GM19099 (cell line): ENCODE measurements around the gene TMEM19.

Experiments used
- POLR2A ChIP-seq: IDR thresholded peaks from 3 replicates; pipeline ENCODE4 v1.6.1; 2011; ENCODE audit warnings: low read depth; ENCODE audit not compliant: insufficient read length; ENCODE audit errors: extremely low read depth

TMEM19 gene

GRCh38 chr12:71727958-71728357, 42.1 kb downstream of the TMEM19 start:
- no peak for TF ChIP-seq POLR2A

DNA sequence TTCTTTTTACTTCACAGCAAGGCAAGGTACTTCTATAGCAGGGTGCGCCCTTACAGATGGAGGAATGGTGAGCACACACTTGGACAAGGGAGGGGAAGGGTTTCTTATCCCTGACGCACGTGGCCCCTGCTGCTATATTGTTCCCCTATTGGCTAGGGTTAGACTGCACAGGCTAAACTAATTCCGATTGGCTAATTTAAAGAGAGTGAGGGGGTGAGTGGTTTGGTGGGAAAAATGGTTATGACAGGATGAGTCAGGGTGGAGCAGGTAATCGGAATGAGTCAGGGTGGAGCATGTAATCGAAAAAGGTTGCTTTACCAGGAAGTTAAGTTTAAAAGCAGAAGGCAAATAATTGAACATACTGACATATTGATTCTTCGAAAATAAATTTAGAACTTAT, 45.1 kb downstream of the TMEM19 start:
- no peak for TF ChIP-seq POLR2A

- no peak for TF ChIP-seq POLR2A
These were observed 45.8 kb downstream of the TMEM19 start for GRCh38 chr12:71731439-71732356.

- no peak for TF ChIP-seq POLR2A
These were observed 46.5 kb downstream of the TMEM19 start for GRCh38 chr12:71732357-71732712.

DNA sequence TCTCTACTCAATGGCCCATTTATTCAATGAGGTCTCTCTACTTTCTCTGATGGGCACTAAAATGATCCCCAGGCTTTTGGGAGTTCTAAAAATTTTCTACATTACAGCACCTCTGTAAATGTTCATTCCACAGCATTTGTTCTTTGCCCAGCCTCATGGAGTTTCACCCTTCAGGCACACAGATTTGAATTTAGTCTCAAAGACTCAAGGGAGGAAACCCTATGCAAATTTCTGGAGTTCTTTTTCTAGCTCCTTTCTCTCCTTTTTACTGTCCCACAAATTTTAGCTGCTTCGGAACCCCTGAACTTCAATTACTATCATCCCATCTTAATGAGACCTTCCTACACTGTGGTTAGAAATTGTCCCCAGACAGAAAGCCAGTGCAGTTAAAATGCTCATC, 51.3 kb downstream of the TMEM19 start:
- TF ChIP-seq POLR2A = no peak

DNA sequence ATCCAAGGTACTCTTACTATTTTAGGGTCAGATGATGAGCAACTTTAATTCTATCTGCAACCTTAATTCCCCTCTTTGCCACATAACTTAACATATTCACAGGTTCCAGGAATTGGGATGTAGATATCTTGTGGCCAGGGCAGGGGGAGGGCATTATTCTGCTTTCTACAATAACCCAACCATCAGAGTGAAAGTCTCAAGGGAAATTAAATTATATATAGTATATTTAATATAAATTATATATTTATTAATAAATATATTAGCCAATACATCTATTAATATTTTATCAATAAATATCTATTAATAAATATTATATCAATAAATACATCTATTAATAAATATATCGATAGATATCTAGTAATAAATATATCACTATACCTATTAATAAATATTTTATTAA, 57.1 kb downstream of the TMEM19 start:
- TF ChIP-seq POLR2A = no peak

GRCh38 chr12:71744522-71745300, 58.8 kb downstream of the TMEM19 start:
- no peak for TF ChIP-seq POLR2A

- TF ChIP-seq POLR2A = no peak
These were observed 61.2 kb downstream of the TMEM19 start for GRCh38 chr12:71746974-71747611.

DNA sequence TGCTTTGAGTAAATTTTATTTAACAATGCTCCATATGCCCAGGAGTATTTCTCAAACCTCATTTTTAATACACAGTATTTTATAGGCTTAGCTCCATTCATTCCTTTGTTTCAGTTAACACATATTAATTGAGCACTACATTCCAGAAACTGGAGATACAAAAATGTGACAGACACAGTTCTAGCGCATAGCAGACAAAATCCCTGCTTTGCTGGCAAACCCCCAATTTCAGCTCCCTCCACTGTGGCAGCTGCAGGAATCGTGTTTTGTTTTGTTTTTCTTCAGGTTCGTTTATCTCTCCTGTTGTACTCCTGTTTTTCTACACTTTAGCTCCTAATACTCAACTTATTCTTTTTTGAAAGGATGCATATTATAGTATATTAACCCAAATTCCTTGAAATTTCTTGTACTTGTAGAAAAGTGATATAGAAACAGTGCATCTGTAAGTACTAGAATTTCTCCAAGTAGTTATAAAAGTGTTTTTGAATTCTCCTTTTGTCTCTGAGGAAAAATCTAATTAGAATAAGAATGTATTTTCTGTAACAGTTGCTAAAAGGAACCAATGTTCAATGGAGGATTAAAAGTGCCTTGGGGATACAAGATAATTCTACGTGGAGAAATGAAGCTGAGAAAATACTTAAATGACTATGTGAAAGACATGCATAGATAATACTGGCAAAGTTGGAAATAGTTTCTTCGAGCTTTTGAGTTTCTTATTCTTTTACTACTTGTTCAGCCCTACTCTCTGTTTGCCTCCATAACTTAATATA, 62.4 kb downstream of the TMEM19 start:
- TF ChIP-seq POLR2A = no peak

DNA sequence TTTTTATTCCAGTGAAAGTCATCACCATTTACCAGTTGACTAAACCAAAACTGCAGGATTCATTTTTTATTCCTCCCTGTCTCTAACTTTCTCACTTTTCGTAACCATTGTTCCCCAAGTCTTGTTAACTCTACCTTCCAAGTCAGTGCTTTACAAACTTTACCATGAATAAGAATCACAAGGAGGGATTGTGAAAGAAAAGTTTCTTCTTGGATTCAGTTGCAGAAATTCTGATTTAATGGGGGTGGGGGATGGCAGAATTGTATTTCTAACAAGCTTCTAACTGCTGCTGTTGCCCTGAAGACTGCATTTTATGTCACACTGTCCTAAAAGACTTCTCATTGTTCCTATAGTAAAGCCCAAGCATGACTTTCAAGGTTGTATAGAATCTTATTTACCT, 63.8 kb downstream of the TMEM19 start:
- no peak for TF ChIP-seq POLR2A

- TF ChIP-seq POLR2A = no peak
These were observed 67.0 kb downstream of the TMEM19 start for GRCh38 chr12:71752891-71753290.
